Left cardiac atrium (tissue), 4 donors: Measurements from ENCODE around the gene PIK3AP1. TPM values are rescaled to one million over a fixed set of nuclear protein-coding genes. Genes with fewer than 3 reads are reported as not detected.
"Not testable (repeated sequence)": the region's sequence is repeated elsewhere in the genome, so short reads cannot be mapped to it uniquely, and the experiment has no call there.

Experiments used
- ATAC-seq, 2 donors: fragments of 200-7000 bp; cut with Tn5 transposase; one replicate each; pipeline ENCODE4 v1.9.1; 2020; ENCODE audit warnings: mild to moderate bottlenecking in 2 of 2, moderate library complexity in 2 of 2
- DNase-seq: peaks from one replicate; pipeline ENCODE4 v3.0.0-alpha.2; 2020
- intact Hi-C, 2 donors: fragments of 100-400 bp; cut with DNase I; formaldehyde crosslinking; loops; one replicate each; pipeline versions ENCODE4 v1.14.1 to v1.15.1; 2022 to 2023
- total RNA-seq, 2 donors: library from RNA; stranded (reverse); fragmentation: NEBNext Ultra II Directional; extraction: Animal tissue kit (Norgen Biotek cat#: 25700); gene quantifications; one replicate each; pipeline ENCODE4 v1.2.1, GENCODE V29; 2021
- donor health status: DM: no; HTN: yes; CAD: no.
- donor health status: DM: no; HTN: yes; CAD: no; lungs with severe emphysema.
- donor health status: DM: yes; HTN: yes; CAD: no.
- donor health status: Dilated cardiomyopathy.

Gene PIK3AP1
- total RNA-seq, 2 donors from 2014 or later: 5.1 to 10.5 TPM

GRCh38 chr10:96570983-96571964, 149.0 kb downstream of the PIK3AP1 start:
- ATAC-seq (no peak), DNase-seq (no peak)
- intact Hi-C loops: no loop called here

- intact Hi-C loops: no loop called here
- DNase-seq (no peak), ATAC-seq (no peak)
Measured at GRCh38 chr10:96570511-96570910, 149.8 kb downstream of the PIK3AP1 start.

- no peak for DNase-seq
- no peak for ATAC-seq
- intact Hi-C loops: no loop called here
Measured at GRCh38 chr10:96568402-96568801, 151.9 kb downstream of the PIK3AP1 start.

GRCh38 chr10:96565774-96566173, 154.5 kb downstream of the PIK3AP1 start:
- DNase-seq (no peak), ATAC-seq (peak in 1 of 2 donors; percentile 44)
- intact Hi-C loops: no loop called here

GRCh38 chr10:96560966-96561887, 159.1 kb downstream of the PIK3AP1 start:
- ATAC-seq: peak in 1 of 2 donors; percentile 65
- intact Hi-C loops: no loop called here

GRCh38 chr10:96560489-96560888, 159.8 kb downstream of the PIK3AP1 start:
- ATAC-seq: no peak
- intact Hi-C loops: no loop called here
- DNase-seq: no peak

More at GRCh38 chr10:96560966-96561887, 159.1 kb downstream of the PIK3AP1 start:
- no peak for DNase-seq

- peak in 1 of 2 donors; percentile 44 for ATAC-seq
Measured at GRCh38 chr10:96556003-96556402, 164.3 kb downstream of the PIK3AP1 start.

GRCh38 chr10:96555330-96555729, 165.0 kb downstream of the PIK3AP1 start:
- DNase-seq (no peak), ATAC-seq (no peak)
- intact Hi-C loops: no loop called here

More at GRCh38 chr10:96556003-96556402, 164.3 kb downstream of the PIK3AP1 start:
- intact Hi-C loops: no loop called here
- no peak for DNase-seq

- ATAC-seq (no peak), DNase-seq (peak; percentile 33)
- intact Hi-C loops: no loop called here
Measured at GRCh38 chr10:96548589-96548988, 171.7 kb downstream of the PIK3AP1 start.

- ATAC-seq, intact Hi-C loops: not testable (repeated sequence)
Measured at GRCh38 chr10:96545558-96545957, 174.8 kb downstream of the PIK3AP1 start.

More at GRCh38 chr10:96545558-96545957, 174.8 kb downstream of the PIK3AP1 start:
- DNase-seq: not testable (repeated sequence)

Other genes with a start within 250 kb of the PIK3AP1 start
- 10 to 100 TPM in 1 of 2 donors, 1 to 10 TPM in 1; 1.5 to 11.5 TPM for gene TLL2, start 206.6 kb downstream of the PIK3AP1 start, total RNA-seq
- 10 to 100 TPM; 78.6 to 97.8 TPM for gene TM9SF3, start 133.5 kb downstream of the PIK3AP1 start, total RNA-seq
- gene LCOR, start 111.8 kb upstream of the PIK3AP1 start, total RNA-seq: 10 to 100 TPM; 20.2 to 21.3 TPM